HT1080 (cell line): ENCODE data around the gene GSTA5. TPM values are rescaled to one million over a fixed set of nuclear protein-coding genes. Genes with fewer than 3 reads are reported as not detected.
"Not testable (repeated sequence)": the region's sequence is repeated elsewhere in the genome, so short reads cannot be mapped to it uniquely, and the experiment has no call there.

Source experiments
- DNase-seq: peaks from one replicate; pipeline ENCODE4 v3.0.0-alpha.2; 2015; ENCODE audit warnings: low read depth
- total RNA-seq: library from RNA; depleted of rRNA; stranded (reverse); fragments of >200 nt; shearing (Covaris generic); gene quantifications from 2 replicates; pipeline ENCODE4 v1.2.3, GENCODE V29; 2014

GSTA5 gene
- total RNA-seq, 1 experiment from 2014 or later: not detected

DNA sequence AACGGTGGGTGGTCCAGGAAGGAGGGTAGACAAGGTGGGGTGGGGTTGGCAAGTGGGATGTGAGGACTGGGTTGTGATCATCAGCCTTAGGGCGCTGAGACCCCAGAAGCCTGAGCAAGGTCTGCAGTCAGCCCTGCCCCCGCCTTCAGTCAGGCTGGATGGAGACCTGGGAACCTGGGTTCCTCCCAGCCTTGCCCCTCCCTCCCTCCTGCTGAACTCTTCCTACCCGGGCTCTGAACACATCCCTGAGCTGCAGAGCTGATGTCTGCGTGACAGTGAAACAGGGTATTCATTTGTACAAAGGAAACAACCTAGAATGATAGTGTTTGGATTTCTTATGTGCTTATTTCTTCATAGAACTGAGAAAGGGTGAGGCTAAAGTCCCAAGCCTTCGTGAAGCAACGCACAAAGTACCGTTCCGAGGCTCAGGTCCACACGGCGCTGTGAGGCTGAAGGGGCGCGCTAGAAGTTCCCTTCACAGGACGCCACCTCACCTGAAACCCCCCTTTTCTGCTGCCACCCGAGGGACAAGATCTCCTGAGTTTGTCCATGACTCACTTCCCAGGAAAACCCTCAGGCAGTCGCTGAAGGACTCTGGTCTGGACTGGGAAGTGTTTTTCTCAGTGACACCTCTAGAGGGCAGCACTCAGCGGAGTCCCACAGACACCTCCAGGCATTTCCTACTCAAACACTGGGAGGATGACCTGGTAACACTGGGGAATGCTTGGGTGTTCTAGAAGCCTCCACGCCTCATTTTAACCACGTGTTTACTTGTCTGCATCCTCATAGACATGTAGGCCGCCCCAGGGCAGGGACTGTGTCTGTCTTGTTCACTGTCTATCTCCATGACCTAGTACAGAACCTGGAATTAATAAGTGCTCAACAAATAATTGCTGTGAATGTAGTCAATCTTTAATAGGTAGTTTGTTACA lies 1.2 kb downstream of the GSTA5 start:
- peak; percentile 78 for DNase-seq

DNA sequence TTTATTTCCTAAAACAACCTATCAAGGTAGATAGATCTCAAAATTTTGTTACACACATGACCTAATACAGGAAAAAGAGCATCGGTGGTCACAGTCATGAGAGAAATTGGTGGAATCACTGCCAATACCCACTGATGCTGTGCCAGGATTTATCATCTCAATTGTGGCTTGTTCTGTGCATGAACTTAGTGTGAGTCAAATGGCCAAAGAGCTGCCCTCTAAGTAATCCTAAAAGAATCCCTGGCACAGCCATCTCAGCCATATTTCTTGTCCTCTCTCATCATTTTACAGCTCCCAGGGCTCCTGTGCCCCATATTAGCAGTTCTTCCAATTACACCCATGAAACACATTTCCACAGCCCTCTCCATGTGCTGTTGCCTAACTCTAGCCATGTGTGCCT lies 6.1 kb downstream of the GSTA5 start:
- no peak for DNase-seq

DNA sequence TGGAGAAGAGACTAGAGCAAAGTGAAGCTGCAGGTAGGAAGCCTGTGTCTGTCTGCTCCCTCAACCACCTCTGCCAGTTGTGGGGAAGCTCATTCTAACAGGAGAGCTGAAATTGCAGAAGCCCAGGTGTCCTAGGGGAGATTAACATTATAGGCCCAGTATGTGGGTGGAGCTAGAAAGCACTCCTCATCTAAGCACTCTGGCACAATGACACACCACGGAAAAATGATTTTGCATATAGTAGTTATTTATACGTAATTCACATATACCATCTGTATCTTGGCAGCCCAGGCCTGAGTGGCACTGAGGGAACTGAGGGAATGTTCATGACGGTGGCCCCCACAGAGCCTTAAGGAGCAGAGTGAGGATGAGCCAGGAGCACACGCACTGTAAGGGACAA lies 9.7 kb downstream of the GSTA5 start:
- not testable (repeated sequence) for DNase-seq

DNA sequence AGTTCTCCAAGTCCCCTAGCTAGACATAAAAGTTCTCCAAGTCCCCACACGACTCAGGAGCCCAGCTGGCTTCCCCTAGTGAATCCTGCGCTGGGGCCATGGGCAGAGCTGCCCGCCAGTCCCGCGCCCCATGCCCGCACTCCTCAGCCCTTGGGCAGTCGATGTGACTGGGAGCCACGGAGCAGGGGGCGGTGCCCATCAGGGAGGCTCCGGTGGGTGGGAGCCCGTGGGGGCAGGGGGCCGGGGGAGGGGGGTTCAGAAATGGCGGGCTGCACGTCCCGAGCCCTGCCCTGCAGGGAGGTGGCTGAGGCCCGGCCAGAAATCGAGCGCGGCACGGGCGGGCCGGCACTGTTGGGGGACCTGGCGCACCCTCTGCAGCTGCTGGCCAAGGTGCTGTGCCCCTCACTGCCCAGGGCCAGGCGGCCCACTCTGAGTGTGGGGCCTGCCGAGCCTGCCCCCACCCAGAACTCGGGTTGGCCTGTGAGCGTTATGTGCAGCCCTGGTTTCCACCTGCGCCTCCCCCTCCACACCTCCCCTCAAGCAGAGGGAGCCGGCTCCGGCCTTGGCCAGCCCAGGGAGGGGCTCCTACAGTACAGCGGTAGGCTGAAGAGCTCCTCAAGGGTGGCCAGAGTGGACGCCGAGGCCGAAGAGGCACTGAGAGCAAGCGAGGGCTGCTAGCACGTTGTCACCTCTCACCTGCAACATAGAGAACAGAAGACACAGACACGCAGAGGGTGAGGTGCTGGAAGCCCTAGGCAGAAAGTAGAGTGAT lies 11.4 kb downstream of the GSTA5 start:
- no peak for DNase-seq

DNA sequence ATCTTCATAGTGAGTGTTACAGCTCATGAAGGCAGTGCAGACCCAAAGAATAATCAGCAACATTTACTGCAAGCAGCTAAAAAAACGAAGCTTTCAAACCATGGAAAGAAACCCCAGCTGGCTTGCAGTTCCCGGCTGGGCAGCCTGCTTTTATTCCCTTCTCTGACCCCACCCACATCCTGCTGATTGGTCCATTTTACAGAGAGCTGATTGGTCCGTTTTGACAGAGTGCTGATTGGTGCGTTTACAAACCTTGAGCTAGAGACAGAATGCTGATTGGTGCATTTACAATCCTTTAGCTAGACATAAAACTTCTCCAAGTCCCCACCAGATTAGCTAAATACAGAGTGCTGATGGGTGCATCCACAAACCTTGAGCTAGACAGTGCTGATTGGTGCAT lies 12.0 kb downstream of the GSTA5 start:
- DNase-seq: not testable (repeated sequence)

DNA sequence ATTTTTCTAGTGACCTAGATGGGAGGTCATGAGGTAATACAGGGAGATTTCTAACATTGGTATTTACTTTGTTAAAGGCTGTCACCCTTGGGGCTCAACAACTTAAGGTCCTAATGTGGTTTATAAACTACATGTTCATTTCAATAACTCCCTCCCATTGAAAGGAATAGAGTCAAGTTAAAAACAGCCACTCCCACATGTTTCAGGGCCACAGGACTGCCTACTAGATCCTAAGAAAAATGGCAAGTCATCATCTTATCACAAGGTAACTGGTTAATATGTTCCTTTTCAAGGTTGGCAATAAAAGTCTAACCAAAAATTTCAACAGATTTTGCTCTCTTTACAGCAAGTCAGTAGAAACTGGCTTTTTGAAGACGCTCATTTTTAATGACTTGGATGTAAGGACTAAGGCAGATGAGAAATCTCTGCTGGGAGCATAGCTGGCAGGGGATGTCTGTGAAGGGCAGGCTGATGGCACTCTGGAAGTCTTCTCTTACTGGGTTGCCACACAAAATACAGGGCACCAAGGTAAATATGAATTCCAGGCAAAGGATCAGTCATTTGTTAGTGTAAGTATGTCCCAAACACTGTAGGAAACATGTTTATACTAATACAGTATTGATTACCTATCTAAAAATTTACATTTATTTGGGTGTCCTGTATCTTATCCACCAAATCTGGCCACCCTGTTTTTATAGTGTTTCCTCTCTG lies 13.4 kb downstream of the GSTA5 start:
- DNase-seq: not testable (repeated sequence)

DNA sequence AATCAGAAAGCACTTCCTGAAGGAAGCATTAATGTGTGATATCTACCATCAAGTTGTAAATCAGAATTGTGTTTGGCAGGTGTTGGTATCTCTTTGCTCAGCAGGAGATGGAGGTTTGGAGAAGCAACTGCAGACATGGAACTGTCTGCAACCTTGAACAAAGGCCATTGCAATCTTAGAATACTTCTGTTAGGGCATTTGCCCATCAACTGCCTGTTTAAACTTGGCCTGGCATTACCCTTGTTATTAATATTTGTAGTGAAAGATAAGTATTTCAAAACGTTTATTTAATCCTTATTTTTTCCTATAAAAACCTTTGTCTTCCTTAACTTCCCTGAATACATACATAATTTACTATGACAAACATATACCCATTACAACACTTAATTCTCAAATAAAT lies 14.1 kb downstream of the GSTA5 start:
- no peak for DNase-seq

DNA sequence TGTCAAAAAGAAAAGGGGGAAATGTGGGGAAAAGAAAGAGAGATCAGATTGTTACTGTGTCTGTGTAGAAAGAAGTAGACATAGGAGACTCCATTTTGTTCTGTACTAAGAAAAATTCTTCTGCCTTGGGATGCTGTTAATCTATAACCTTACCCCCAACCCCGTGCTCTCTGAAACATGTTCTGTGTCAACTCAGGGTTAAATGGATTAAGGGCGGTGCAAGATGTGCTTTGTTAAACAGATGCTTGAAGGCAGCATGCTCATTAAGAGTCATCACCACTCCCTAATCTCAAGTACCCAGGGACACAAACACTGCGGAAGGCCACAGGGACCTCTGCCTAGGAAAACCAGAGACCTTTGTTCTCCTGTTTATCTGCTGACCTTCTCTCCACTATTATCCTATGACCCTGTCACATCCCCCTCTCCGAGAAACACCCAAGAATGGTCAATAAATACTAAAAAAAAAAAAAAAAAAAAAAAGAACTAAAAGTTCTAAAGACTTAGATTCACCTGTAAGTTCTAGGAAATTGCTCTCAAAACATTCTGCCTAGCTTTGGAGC lies 14.6 kb downstream of the GSTA5 start:
- not testable (repeated sequence) for DNase-seq

DNA sequence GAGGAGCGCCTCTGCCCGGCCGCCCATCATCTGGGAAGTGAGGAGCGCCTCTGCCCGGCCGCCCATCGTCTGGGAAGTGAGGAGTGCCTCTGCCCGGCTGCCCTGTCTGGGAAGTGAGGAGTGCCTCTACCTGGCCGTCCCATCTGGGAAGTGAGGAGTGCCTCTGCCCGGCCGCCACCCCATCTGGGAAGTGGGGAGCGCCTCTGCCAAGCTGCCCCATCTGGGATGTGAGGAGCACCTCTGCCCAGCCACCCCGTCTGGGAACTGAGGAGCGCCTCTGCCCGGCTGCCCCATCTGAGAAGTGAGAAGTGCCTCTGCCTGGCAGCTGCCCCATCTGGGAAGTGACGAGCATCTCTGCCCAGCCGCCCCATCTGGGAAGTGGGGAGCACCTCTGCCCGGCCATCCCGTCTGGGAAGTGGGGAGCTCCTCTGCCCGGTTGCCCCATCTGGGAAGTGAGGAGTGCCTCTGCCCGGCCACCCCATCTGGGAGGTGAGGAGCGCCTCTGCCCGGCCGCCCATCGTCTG lies 15.3 kb downstream of the GSTA5 start:
- DNase-seq: not testable (repeated sequence)

DNA sequence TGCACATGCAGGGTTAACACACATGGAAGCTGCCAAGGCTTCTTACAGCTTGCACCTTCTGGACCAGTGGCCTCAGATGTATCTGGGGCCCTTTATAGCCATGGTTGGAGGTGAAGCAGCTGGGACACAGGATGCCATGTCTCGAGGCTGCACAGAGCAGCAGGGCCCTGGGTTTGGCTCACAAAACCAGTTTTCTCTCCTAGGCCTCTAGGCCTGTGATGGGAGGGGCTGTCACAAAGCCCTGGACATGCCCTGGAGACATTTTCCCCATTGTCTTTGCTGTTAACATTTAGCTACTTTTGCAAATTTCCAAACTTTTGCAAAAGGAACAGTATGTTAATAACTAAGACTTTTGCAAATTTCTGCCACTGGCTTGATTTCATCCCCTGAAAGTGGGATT lies 18.8 kb downstream of the GSTA5 start:
- no peak for DNase-seq

DNA sequence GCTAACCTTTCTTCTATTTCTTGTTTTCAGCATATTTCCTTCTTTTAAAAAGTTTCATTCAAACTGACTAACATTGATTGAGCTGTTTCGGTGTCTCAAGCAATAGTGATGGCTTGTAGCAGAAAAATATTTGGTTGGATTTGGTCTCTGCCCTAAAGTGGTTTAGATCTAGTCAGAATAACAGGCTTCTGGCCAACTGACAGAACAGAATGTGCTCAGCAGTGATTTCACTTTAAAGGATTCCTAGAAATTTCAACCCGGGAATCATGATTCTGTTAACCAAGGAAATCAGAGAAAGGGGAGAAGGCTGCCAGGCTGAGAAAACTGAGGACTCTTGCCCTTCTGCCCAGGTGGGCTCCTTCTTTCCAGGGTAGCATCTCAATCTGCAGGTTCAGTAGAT lies 20.4 kb downstream of the GSTA5 start:
- DNase-seq: no peak

DNA sequence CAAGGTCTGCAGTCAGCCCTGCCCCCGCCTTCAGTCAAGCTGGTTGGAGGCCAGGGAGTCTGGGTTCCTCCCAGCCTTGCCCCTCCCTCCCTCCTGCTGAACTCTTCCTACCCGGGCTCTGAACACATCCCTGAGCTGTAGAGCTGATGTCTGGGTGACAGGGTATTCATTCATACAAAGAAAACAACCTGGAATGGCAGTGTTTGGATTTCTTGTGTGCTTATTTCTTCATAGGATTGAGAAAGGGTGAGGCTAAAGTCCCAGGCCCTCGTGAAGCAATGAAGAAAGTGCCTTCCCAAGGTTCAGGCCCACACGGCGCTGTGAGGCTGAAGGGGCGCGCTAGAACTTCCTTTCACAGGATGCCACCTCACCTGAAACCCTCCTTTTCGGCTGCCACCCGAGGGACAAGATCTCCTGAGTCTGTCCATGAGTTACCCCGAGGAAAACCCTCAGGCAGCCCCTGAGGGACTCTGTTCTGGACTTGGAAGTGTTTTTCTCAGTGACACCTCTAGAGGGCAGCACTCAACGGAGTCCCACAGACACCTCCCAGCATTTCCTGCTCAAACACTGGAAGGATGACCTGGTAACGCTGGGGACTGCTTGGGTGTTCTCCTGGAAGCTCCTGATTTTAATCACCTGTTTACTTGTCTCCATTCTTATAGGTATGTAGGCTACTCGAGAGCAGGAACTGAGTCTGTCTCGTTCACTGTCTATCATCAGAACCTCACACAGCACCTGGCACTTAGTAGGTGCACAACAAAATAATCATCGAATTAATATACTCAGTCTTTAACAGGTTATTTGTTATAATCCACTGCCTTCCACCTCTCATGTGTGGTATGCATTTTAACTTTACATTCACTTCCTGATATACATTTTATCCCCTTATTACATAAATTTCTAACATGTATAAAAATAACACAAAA lies 25.2 kb downstream of the GSTA5 start:
- DNase-seq: peak; percentile 47

DNA sequence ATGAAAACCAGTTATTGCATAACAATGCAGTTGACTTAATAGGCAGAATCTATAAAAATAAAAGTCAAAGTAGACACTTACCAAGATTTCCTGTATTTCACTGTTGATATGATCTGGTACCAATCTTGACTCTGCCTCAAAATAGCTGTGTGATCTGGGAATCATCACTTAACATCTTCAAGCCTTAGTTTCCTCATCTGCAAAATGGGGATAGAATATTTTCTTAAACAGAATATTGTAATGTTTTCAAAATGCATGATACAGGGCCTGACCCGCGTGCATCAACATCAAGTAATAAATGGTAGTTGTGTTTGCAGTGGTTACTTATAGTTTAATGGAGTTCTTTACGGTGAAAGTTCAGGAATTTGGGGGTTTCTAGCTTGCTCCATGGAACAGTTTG lies 26.1 kb downstream of the GSTA5 start:
- not testable (repeated sequence) for DNase-seq

DNA sequence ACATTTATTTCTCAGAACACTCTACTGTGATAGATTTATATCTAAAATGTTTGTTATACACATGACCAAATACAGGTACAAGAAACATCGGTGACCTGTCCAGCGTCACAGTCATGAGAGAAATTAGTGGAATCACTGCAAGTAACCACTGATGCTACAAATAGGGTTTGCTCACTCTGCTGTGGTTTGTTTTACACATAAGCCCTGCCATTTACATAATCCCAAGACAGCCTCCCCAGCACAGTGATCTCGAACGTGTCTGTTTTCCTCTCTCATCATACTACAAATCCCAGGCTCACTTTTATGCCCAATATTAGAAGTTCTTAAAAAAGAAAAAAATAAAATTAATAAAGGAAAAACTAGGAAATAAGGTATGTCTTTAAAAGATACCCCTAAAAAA lies 30.8 kb downstream of the GSTA5 start:
- DNase-seq: not testable (repeated sequence)

DNA sequence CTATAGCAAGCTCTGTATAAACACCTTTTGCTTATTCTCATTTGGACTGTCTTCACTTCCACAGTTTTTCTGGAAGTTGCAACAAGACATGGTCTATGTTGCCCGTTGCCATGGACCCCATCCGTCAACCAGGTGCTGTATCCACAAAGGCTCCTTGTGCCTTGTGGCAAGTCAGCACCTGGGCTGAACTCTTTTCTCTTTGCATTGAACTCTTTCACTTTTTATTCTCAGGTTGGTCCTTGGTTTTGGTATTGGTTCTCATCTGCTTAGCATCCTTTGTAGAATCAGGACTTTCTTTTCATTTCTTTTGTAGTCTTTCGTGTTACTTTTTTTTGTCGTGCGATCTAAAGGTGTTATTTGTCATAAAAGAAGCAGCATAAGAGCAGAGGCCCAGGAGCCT lies 32.0 kb downstream of the GSTA5 start:
- no peak for DNase-seq

DNA sequence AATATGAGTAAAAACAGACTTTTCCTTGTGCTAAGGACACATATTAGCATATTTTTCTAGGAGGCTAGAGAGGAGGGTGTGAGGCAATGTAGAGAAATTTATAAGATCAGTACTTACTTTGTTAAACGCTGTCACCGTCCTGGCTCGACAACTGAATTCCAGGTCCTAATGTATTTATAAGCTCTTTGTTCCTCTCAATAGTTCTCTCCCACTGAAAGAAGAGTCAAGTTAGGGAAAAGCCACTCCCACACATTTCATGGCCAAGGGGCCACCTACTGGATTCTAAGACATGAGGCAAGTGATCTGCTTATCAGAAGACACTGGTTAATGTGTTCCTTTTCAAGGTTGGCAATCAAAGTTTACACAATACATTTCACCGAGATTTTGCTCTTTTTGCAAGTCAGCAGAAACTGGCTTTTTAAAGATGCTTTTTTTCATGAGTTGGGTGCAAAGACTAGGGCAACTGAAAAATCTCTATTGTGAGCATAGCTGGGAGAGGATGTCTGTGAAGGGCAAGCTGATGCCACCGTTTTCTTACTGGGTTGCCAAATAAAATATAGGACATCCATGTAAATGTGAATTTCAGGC lies 36.9 kb downstream of the GSTA5 start, which contains the start of gene GSTA1:
GSTA1 (minus strand) TSS at position 149 of the 588 bp plus-strand sequence. CDS start 4,549 bp downstream, outside the sequence.
- DNase-seq: not testable (repeated sequence)

DNA sequence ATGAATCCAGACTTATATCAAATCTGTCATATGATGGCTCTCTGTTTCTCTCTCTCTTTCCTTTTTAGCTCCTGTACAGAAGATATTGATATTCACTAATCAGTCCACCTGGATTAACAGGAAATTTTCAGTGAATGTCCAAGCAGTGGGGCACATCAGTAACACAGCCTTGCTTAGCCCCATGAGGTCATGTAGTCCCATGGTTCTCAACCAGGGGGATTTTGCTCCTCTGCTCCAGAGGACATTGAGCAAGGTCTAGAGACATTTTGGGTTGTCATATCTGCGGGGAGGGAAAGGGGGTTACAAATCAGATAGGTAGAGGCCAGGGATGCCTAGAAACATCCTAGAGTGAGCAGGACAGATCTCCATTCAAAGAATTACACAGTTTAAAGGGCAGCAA lies 37.8 kb downstream of the GSTA5 start:
- no peak for DNase-seq

DNA sequence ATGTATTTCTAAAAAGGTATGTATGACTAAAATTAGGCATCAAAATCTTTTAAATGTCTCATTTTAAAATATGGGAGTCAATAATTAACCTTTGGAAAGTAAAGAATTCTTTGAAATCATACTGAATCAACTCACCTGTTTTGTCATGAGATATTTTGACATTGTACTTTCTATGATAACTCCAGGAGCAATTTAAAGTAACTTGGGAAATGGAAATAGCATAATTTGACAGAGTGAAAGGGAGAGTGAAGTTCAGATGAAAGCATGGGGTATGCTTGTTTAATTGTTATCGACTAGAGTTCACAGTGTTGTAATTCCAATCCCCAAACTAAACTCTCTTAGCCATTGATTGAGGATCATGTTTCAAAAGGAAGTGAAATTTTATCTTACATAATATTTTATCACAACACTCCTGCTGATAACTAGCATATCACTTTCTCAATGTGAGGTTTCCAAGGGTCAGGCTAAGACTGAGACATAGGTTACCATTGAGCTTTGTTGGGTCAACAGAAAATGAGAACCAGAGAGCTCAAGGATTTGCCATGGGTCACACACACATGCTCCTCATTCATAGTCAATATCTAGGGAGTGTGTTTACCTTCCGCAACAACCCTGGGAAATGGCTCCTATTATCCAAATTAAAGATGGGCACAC lies 39.3 kb downstream of the GSTA5 start:
- no peak for DNase-seq

DNA sequence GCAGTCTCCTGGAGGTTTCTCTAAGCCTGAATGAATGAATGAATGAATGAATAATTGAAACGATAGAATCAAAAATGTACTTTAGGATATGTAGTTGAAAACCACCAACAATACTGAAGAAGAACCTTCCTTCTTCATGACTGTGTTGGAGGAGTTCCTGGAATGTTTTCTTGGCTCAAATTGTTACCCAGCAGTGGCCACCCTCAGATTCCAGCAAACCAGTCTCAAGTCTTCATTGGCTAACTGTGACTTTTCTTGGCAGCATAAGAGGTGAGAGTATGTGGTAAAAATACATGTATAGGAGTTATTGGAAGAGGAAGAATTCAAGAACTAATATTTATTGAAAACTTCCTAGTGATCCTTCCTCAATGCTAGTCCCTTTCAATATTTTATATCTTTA lies 41.3 kb downstream of the GSTA5 start:
- DNase-seq: not testable (repeated sequence)
